Suprapubic skin (tissue), 4 donors: ENCODE results near the gene TFCP2L1. TPM values are rescaled to one million over a fixed set of nuclear protein-coding genes. Genes with fewer than 3 reads are reported as not detected.

ENCODE experiments used
- DNase-seq, 2 donors: peaks; one replicate each; pipeline ENCODE4 v3.0.0-alpha.2; 2019; ENCODE audit warnings: low spot score in 2 of 2
- H3K27ac ChIP-seq: fragments of 200-600 bp; sonication (generic); one replicate; pipeline ENCODE4 v1.5.1; 2019
- H3K27me3 ChIP-seq: fragments of 200-600 bp; sonication (generic); one replicate; pipeline ENCODE4 v1.5.1; 2019
- H3K36me3 ChIP-seq: fragments of 200-600 bp; sonication (generic); one replicate; pipeline ENCODE4 v1.5.1; 2019
- H3K4me1 ChIP-seq: fragments of 200-600 bp; sonication (generic); one replicate; pipeline ENCODE4 v1.5.1; 2019
- H3K4me3 ChIP-seq: fragments of 200-600 bp; sonication (generic); one replicate; pipeline ENCODE4 v1.5.1; 2019; ENCODE audit warnings: mild to moderate bottlenecking
- H3K9me3 ChIP-seq: fragments of 200-600 bp; sonication (generic); one replicate; pipeline ENCODE4 v1.5.1; 2019
- CTCF ChIP-seq, 2 donors: fragments of 200-600 bp in 1 of 2; fragments of 450-650 bp in 1 of 2; sonication (generic) in 1 of 2; IDR thresholded peaks; one replicate each; pipeline ENCODE4 v1.5.1; 2016 to 2019; ENCODE audit warnings: antibody characterized with exemption in 2 of 2, mild to moderate bottlenecking in 1 of 2, moderate library complexity in 1 of 2
- EP300 ChIP-seq: sonication (generic); formaldehyde crosslinking; IDR thresholded peaks from one replicate; pipeline ENCODE4 v1.6.1; 2017; ENCODE audit warnings: antibody characterized with exemption
- POLR2A ChIP-seq, 2 donors: fragments of 450-650 bp; IDR thresholded peaks; one replicate each; pipeline ENCODE4 v1.6.1; 2017; ENCODE audit warnings: antibody characterized with exemption in 2 of 2, mild to moderate bottlenecking in 2 of 2, moderate library complexity in 2 of 2
- POLR2AphosphoS5 ChIP-seq, 3 donors: sonication (generic); formaldehyde crosslinking; IDR thresholded peaks; one replicate each; pipeline ENCODE4 v1.6.1; 2017; ENCODE audit warnings: antibody characterized with exemption in 3 of 3
- WGBS: methylation state at CpG from one replicate; pipeline ENCODE4 v1.1.5; 2018; 5-methylcytosine and 5-hydroxymethylcytosine counted together
- total RNA-seq, 4 donors: library from RNA; depleted of rRNA; stranded (reverse); fragments of >200 nt; gene quantifications; one replicate each; pipeline ENCODE4 v1.1.0, GENCODE V29; 2016

Gene TFCP2L1
- total RNA-seq, 4 donors from 2014 or later, result 33.5 to 64.1 (median 52.7) TPM

DNA sequence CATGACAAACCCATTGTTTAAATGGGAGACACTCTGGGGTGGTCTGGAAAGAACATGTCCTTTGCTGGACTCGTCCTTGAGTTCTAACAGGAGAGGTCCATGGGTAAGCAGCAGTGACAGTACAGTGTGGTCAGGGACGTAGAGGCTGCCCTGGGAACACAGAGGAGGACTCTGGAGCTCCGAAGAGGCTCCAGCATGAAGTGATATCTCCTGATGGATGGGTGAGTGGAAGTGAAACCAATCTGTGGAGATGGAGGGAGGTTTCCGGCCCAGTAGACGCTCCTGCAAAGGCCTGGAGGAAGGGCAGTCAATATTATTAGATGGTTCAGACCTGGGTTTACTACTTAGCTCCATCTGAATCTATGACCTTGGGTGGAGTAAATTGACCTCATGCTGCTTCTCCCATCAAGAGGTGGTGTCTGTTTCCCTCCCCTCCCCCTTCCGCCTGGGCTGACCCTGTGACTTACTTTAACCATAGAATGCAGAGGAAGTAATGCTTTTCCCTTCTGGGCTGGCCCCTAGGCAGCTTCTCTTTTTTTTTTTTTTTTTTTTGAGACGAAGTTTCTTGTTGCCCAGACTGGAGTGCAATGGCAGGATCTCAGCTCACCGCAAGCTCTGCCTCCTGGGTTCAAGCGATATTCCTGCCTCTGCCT is 2.3 kb upstream of the TFCP2L1 start:
- DNase-seq, result no peak
- Histone ChIP-seq H3K36me3 (no peaks in the 10 kb centered on the region), H3K4me1 (peaks cover 29% of the 10 kb centered on the region), H3K9me3 (no peaks in the 10 kb centered on the region), H3K27ac (no peak overlapping the region), H3K4me3 (no peak overlapping the region), H3K27me3 (peaks cover 8% of the 10 kb centered on the region)
- WGBS, result 79% methylated on average over 9 of the region's 9 CpGs
- no peak for TF ChIP-seq POLR2AphosphoS5 (IDR thresholded peaks at IDR 0.05)
- TF ChIP-seq CTCF (IDR thresholded peaks at IDR 0.05), result no peak
- TF ChIP-seq EP300, result no peak
- no peak for TF ChIP-seq POLR2A (IDR thresholded peaks at IDR 0.05)

DNA sequence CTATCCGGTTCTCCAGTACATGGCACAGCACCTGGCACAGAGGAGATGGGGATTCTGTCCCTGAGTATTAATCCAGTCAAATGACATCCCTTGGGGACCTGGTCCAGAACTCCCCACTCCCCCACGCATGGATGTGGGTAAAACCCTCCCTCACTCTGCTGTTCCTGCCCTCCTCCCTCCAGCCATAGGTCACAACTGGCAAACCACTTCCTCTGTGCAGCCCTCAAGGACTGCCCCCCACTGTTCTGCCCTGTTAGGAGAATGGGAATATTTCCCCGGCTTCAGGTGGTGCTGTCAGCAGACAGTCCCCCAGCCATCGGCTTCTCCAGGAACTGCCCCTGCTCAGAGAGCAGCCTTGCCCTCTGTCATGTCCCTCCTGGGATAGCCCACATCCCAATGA is 1.5 kb upstream of the TFCP2L1 start:
- WGBS, result 76% methylated on average over 4 of the region's 4 CpGs
- TF ChIP-seq CTCF (IDR thresholded peaks at IDR 0.05) (no peak), POLR2AphosphoS5 (IDR thresholded peaks at IDR 0.05) (no peak), POLR2A (IDR thresholded peaks at IDR 0.05) (no peak)
- H3K27me3 ChIP-seq, result peaks cover 8% of the 10 kb centered on the region
- H3K36me3 ChIP-seq, result no peaks in the 10 kb centered on the region
- no peak for DNase-seq
- no peak overlapping the region for H3K27ac ChIP-seq
- H3K9me3 ChIP-seq, result no peaks in the 10 kb centered on the region
- no peak overlapping the region for H3K4me3 ChIP-seq
- peaks cover 29% of the 10 kb centered on the region for H3K4me1 ChIP-seq

- no peak for DNase-seq
- TF ChIP-seq POLR2A (IDR thresholded peaks at IDR 0.05), result no peak
- TF ChIP-seq EP300, result no peak
- TF ChIP-seq CTCF (IDR thresholded peaks at IDR 0.05), result no peak
- TF ChIP-seq POLR2AphosphoS5 (IDR thresholded peaks at IDR 0.05), result no peak
- Histone ChIP-seq H3K36me3 (no peaks in the 10 kb centered on the region), H3K9me3 (no peaks in the 10 kb centered on the region), H3K4me1 (peaks cover 29% of the 10 kb centered on the region), H3K27me3 (peaks cover 8% of the 10 kb centered on the region), H3K4me3 (no peak overlapping the region), H3K27ac (no peak overlapping the region)
- 87% methylated on average over 3 of the region's 3 CpGs for WGBS
These were observed 924 bp upstream of the TFCP2L1 start for GRCh38 chr2:121285926-121286325.

GRCh38 chr2:121283670-121284462 is 1.1 kb downstream of the TFCP2L1 start:
- no peaks in the 10 kb centered on the region for H3K9me3 ChIP-seq
- H3K4me1 ChIP-seq, result peaks cover 29% of the 10 kb centered on the region
- peak overlapping the region; percentile 54 for H3K4me3 ChIP-seq
- peak overlapping the region; percentile 65 for H3K27ac ChIP-seq
- H3K36me3 ChIP-seq, result no peaks in the 10 kb centered on the region
- WGBS, result 36% methylated on average over 12 of the region's 12 CpGs
- TF ChIP-seq POLR2A (IDR thresholded peaks at IDR 0.05), result no peak
- TF ChIP-seq EP300, result no peak
- no peak for TF ChIP-seq CTCF (IDR thresholded peaks at IDR 0.05)
- TF ChIP-seq POLR2AphosphoS5 (IDR thresholded peaks at IDR 0.05), result no peak
- peaks cover 8% of the 10 kb centered on the region for H3K27me3 ChIP-seq
- no peak for DNase-seq

DNA sequence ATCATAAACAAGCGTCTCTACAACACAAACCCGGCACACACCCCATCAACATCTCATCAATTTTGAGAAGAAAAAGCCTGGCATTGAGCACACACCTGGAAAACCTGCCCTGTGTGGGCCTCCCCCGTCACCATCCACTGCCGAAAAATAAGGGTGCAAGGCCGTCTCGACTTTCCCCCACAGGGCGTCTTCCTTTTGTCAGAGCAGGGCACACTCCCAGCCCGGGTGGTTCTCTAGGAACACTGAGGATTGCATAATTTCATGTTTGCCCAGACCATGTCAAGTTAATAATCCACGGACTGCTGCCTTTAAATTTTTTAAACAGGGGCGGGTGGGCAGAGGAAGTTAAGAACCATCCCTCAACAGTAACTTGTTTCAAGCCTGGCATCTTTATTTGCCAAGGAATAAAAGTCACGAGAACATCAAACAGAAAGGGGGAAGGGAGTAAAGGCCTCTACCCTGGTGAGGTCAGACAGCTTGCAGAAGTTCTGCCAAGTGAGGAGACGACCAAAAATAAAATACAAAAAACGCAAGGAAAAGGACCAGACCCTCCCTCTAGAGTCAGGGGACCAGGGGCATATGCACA is 2.1 kb downstream of the TFCP2L1 start:
- Histone ChIP-seq H3K9me3 (no peaks in the 10 kb centered on the region), H3K27ac (peak overlapping the region; percentile 65), H3K4me3 (peak overlapping the region; percentile 54), H3K4me1 (peaks cover 29% of the 10 kb centered on the region), H3K27me3 (peaks cover 8% of the 10 kb centered on the region), H3K36me3 (no peaks in the 10 kb centered on the region)
- TF ChIP-seq CTCF (IDR thresholded peaks at IDR 0.05), result no peak
- TF ChIP-seq POLR2AphosphoS5 (IDR thresholded peaks at IDR 0.05), result no peak
- TF ChIP-seq EP300, result no peak
- no peak for TF ChIP-seq POLR2A (IDR thresholded peaks at IDR 0.05)
- no peak for DNase-seq
- WGBS, result 70% methylated on average over 13 of the region's 13 CpGs
